Measurements from ENCODE around the gene EFCAB7. TPM values are rescaled to one million over a fixed set of nuclear protein-coding genes. Genes with fewer than 3 reads are reported as not detected.

EFCAB7 gene
- total RNA-seq, 1 donor from 2014 or later = 4.5 TPM

Other genes with a start within 250 kb of the EFCAB7 start
- gene FOXD3, start 201.0 kb upstream of the EFCAB7 start, total RNA-seq = 0.30 TPM
- gene ALG6, start 155.9 kb upstream of the EFCAB7 start, total RNA-seq = 3.4 TPM
- 11.1 TPM for gene ITGB3BP, start 300 bp upstream of the EFCAB7 start, total RNA-seq
- gene PGM1, start 69.9 kb downstream of the EFCAB7 start, total RNA-seq = 199 TPM